HCT116 (cell line): ENCODE results near the gene ZSWIM3. TPM values are rescaled to one million over a fixed set of nuclear protein-coding genes. Genes with fewer than 3 reads are reported as not detected.

Source experiments
- ATAC-seq: fragments of 200-7000 bp; cut with Tn5 transposase; 2 replicates; pipeline ENCODE4 v1.9.1; 2020; ENCODE audit warnings: mild to moderate bottlenecking, moderate library complexity
- BruUV-seq: library from RNA; stranded (reverse); fragments of 400-500 nt; replicated peaks from 2 replicates; lab custom pipeline; 2021; lab: Mats Ljungman, UMichigan
- CTCF ChIA-PET: fragments of 300-600 bp; sonication (Branson Sonifier 250); formaldehyde crosslinking; loops from one replicate; lab custom pipeline; 2021; ENCODE audit warnings: antibody characterized with exemption; lab: Charles Lee
- POLR2A ChIA-PET: fragments of 300-600, 350-600 bp; sonication (Branson Sonifier 250); formaldehyde crosslinking; loops from one replicate; lab custom pipeline; 2021; ENCODE audit warnings: antibody characterized with exemption; lab: Charles Lee
- RAD21 ChIA-PET, 2 experiments: fragments of 300-600 bp; sonication (Branson Sonifier 250); formaldehyde crosslinking; loops; one replicate each; lab custom pipeline; 2023; ENCODE audit warnings: low total read pairs in 2 of 2; ENCODE audit not compliant: uncharacterized antibody in 2 of 2, unreplicated experiment in 2 of 2, low non-redundant PET in 1 of 2; lab: Charles Lee
- DNase-seq: peaks from one replicate; pipeline ENCODE4 v3.0.0-alpha.2; 2010; ENCODE audit warnings: low read depth, low spot score
- H2AFZ ChIP-seq: fragments of 200-600 bp; shearing (Covaris generic), sonication (generic); 2 replicates; pipeline ENCODE4 v1.6.1; 2017; ENCODE audit warnings: low read depth, mixed run types, mixed read lengths, antibody characterized with exemption, low read length; ENCODE audit not compliant: poor library complexity, severe bottlenecking
- H3K27ac ChIP-seq: 2 replicates; pipeline ENCODE4 v1.5.1; 2012; ENCODE audit warnings: low read depth, low read length
- H3K27me3 ChIP-seq: fragments of 200-600 bp; sonication (generic); 2 replicates; pipeline ENCODE4 v1.6.1; 2016; ENCODE audit warnings: mixed run types, low read length, mixed read lengths; ENCODE audit not compliant: insufficient read depth
- H3K36me3 ChIP-seq, 2 experiments: fragments of 200-500 bp in 1 of 2; fragments of 200-600 bp in 1 of 2; sonication (Bioruptor generic) in 1 of 2; sonication (generic) in 1 of 2; 2 replicates each; pipeline versions ENCODE4 v1.5.1 to v1.6.1; 2014 to 2016; ENCODE audit warnings: low read length in 2 of 2, inconsistent platforms in 1 of 2, mixed read lengths in 1 of 2, mixed run types in 1 of 2; ENCODE audit not compliant: insufficient read depth in 2 of 2, control insufficient read depth in 1 of 2
- H3K4me1 ChIP-seq, 2 experiments: fragments of 200-600 bp in 1 of 2; sonication (generic) in 1 of 2; 2 replicates each; pipeline versions ENCODE4 v1.5.1 to v1.6.1; 2012 to 2017; ENCODE audit warnings: low read length in 2 of 2, inconsistent platforms in 1 of 2, mild to moderate bottlenecking in 1 of 2, mixed read lengths in 1 of 2, mixed run types in 1 of 2, moderate library complexity in 1 of 2; ENCODE audit not compliant: insufficient read depth in 2 of 2, control insufficient read depth in 1 of 2
- H3K4me2 ChIP-seq: fragments of 200-600 bp; sonication (generic); 2 replicates; pipeline ENCODE4 v1.6.1; 2017; ENCODE audit warnings: mixed run types, low read length, mixed read lengths
- H3K4me3 ChIP-seq, 2 experiments: fragments of 200-600 bp in 1 of 2; sonication (generic) in 1 of 2; replicated peaks in 1 of 2; 2 replicates each; pipeline ENCODE4 v1.5.1; 2011 to 2016; ENCODE audit warnings: low read length in 2 of 2, control low read depth in 1 of 2, low read depth in 1 of 2, mild to moderate bottlenecking in 1 of 2, mixed read lengths in 1 of 2, mixed run types in 1 of 2
- H3K79me2 ChIP-seq: fragments of 200-600 bp; sonication (generic); 2 replicates; pipeline ENCODE4 v1.6.1; 2017; ENCODE audit warnings: mild to moderate bottlenecking, mixed run types, low read length, moderate library complexity, mixed read lengths; ENCODE audit not compliant: insufficient read depth
- H3K9ac ChIP-seq: fragments of 200-600 bp; sonication (generic); 2 replicates; pipeline ENCODE4 v1.6.1; 2016; ENCODE audit warnings: low read length, mixed read lengths
- H3K9me2 ChIP-seq: fragments of 200-600 bp; sonication (generic), shearing (Covaris generic); 2 replicates; pipeline ENCODE4 v1.6.1; 2017; ENCODE audit warnings: mixed run types, mild to moderate bottlenecking, moderate library complexity; ENCODE audit not compliant: insufficient read depth
- H3K9me3 ChIP-seq, 2 experiments: fragments of 200-500 bp in 1 of 2; fragments of 200-600 bp in 1 of 2; sonication (Bioruptor generic) in 1 of 2; sonication (generic) in 1 of 2; 2 replicates each; pipeline ENCODE4 v1.6.1; 2014 to 2017; ENCODE audit warnings: low read length in 2 of 2, mixed read lengths in 2 of 2, inconsistent platforms in 1 of 2, low read depth in 1 of 2, mild to moderate bottlenecking in 1 of 2, mixed run types in 1 of 2, moderate library complexity in 1 of 2; ENCODE audit not compliant: control insufficient read depth in 1 of 2, insufficient read depth in 1 of 2
- H4K20me1 ChIP-seq: fragments of 200-600 bp; sonication (generic), shearing (Covaris generic); 2 replicates; pipeline ENCODE4 v1.6.1; 2017; ENCODE audit warnings: mixed run types, mild to moderate bottlenecking, moderate library complexity; ENCODE audit not compliant: insufficient read depth
- EGR1 ChIP-seq: IDR thresholded peaks from 2 replicates; pipeline ENCODE4 v1.6.1; 2012; ENCODE audit warnings: low read depth
- FOSL1 ChIP-seq: IDR thresholded peaks from 2 replicates; pipeline ENCODE4 v1.6.1; 2012; ENCODE audit warnings: low read depth
- POLR2AphosphoS5 ChIP-seq: IDR thresholded peaks from 2 replicates; pipeline ENCODE4 v1.6.1; 2011; ENCODE audit warnings: mild to moderate bottlenecking, low read depth, low read length, moderate library complexity
- RAD21 ChIP-seq: IDR thresholded peaks from 2 replicates; pipeline ENCODE4 v1.6.1; 2012; ENCODE audit warnings: low read depth, mild to moderate bottlenecking
- SIN3A ChIP-seq: IDR thresholded peaks from 2 replicates; pipeline ENCODE4 v1.6.1; 2012; ENCODE audit warnings: low read depth
- SRF ChIP-seq: IDR thresholded peaks from 2 replicates; pipeline ENCODE4 v1.6.1; 2012; ENCODE audit warnings: low read depth
- TCF7L2 ChIP-seq: IDR thresholded peaks from 2 replicates; pipeline ENCODE4 v1.7.0; 2011; ENCODE audit warnings: borderline replicate concordance, inconsistent platforms; ENCODE audit not compliant: insufficient read depth, insufficient read length; ENCODE audit errors: extremely low read depth
- YY1 ChIP-seq: IDR thresholded peaks from 2 replicates; pipeline ENCODE4 v1.6.1; 2011; ENCODE audit warnings: low read length, low read depth, moderate library complexity, mild to moderate bottlenecking; ENCODE audit not compliant: insufficient replicate concordance; ENCODE audit errors: extremely low read depth
- ZFX ChIP-seq: fragments of 450-650 bp; IDR thresholded peaks from 2 replicates; pipeline ENCODE4 v1.6.1; 2017
- ZNF274 ChIP-seq: fragments of 200-500 bp; sonication (Bioruptor generic); IDR thresholded peaks from 2 replicates; pipeline ENCODE4 v1.6.1; 2014; ENCODE audit warnings: mild to moderate bottlenecking, low read depth, low read length, inconsistent platforms
- intact Hi-C: fragments of 100-400 bp; cut with micrococcal nuclease; formaldehyde crosslinking; loops from 2 replicates; pipeline ENCODE4 v1.10.0; 2022
- total RNA-seq: library from RNA; stranded (reverse); gene quantifications from one replicate; pipeline ENCODE4 v1.2.1, GENCODE V29; 2021; ENCODE audit not compliant: unreplicated experiment
- TF ChIP-seq, protein P1 (sequence below), 3 experiments: fragments of 200-600 bp in 1 of 3; sonication (generic) in 1 of 3; IDR thresholded peaks in 2 of 3; conservative IDR thresholded peaks in 1 of 3; 2 replicates each; pipeline ENCODE4 v1.5.1; 2012 to 2017; ENCODE audit warnings: low read depth in 2 of 3, low read length in 2 of 3, antibody characterized with exemption in 1 of 3, borderline replicate concordance in 1 of 3, control low read depth in 1 of 3, mild to moderate bottlenecking in 1 of 3, mixed read lengths in 1 of 3, mixed run types in 1 of 3, moderate library complexity in 1 of 3; ENCODE audit not compliant: insufficient read depth in 1 of 3
- TF ChIP-seq, protein P2 (sequence below): IDR thresholded peaks from 2 replicates; pipeline ENCODE4 v1.6.1; 2012
- TF ChIP-seq, protein P3 (sequence below): IDR thresholded peaks from 2 replicates; pipeline ENCODE4 v1.6.1; 2012
- TF ChIP-seq, protein P4 (sequence below): IDR thresholded peaks from 2 replicates; pipeline ENCODE4 v1.6.1; 2012; ENCODE audit warnings: low read depth

Gene ZSWIM3
- total RNA-seq, 1 experiment from 2014 or later, result 1.8 TPM

DNA sequence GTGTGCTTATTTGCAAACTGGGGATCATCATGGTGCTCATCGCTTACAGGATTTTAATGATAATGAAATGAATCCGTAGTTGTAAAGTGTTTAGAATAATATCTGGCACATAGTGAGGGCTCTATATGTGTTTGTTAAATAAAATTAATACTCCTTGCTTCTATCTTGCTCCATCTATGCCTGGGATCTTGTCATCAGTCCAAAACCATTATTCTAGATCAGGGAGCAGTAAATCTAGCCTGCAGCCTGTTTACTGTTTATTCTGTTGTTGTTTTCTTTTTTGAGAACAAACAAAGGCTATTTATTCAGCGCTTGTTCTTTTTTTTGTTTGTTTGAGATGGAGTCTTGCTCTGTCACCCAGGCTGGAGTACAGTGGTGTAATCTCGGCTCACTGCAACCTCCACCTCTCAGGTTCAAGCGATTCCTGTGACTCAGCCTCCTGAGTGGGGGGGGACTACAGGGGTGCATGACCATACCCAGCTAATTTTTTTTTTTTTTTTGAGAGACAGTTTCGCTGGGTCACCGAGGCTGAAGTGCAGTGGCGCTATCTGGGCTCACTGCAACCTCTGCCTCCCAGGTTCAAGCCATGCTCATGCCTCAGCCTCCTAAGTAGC lies 8.3 kb upstream of the ZSWIM3 start:
- RAD21 ChIA-PET, result no interaction called here
- ATAC-seq, result no peak
- BruUV-seq, result no TSS peak

DNA sequence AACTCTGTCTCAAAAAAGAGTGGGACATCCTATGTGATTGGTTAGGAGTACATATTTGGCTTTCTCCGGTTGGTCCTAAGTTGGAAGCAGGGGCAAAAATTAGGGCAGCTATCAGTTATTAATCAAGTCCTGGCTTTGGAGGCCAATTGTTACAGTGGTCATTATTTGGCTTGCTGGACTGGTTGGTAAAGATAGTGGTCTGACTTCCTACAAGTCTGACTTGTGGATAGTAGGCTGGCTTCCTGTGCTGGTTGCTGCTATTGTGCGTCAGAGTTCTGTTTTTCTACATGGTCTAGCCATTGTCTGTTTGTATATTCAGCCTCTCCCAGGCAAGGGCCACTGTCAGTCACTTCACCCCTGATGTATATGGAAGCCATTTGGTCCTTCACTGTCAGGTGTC lies 7.2 kb upstream of the ZSWIM3 start:
- ChIA-PET RAD21 (no interaction called here), POLR2A (no interaction called here), CTCF (no interaction called here)
- no TSS peak for BruUV-seq
- Histone ChIP-seq H3K9me3 (no peaks in the 10 kb centered on the region), H3K4me3 (no peak overlapping the region), H3K9ac (no peak overlapping the region), H3K36me3 (peaks cover 0 to 2% of the 10 kb centered on the region in 2 experiments; a peak in 2 of 4 replicates), H3K9me2 (no peaks in the 10 kb centered on the region), H3K27me3 (no peaks in the 10 kb centered on the region), H3K79me2 (no peaks in the 10 kb centered on the region), H4K20me1 (no peaks in the 10 kb centered on the region), H3K4me2 (no peak overlapping the region), H3K4me1 (no peaks in the 10 kb centered on the region), H2AFZ (no peak overlapping the region), H3K27ac (no peak overlapping the region)
- intact Hi-C loops, result no loop called here
- DNase-seq, result no peak
- no peak for ATAC-seq
- TF ChIP-seq, protein P1, sequence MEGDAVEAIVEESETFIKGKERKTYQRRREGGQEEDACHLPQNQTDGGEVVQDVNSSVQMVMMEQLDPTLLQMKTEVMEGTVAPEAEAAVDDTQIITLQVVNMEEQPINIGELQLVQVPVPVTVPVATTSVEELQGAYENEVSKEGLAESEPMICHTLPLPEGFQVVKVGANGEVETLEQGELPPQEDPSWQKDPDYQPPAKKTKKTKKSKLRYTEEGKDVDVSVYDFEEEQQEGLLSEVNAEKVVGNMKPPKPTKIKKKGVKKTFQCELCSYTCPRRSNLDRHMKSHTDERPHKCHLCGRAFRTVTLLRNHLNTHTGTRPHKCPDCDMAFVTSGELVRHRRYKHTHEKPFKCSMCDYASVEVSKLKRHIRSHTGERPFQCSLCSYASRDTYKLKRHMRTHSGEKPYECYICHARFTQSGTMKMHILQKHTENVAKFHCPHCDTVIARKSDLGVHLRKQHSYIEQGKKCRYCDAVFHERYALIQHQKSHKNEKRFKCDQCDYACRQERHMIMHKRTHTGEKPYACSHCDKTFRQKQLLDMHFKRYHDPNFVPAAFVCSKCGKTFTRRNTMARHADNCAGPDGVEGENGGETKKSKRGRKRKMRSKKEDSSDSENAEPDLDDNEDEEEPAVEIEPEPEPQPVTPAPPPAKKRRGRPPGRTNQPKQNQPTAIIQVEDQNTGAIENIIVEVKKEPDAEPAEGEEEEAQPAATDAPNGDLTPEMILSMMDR (IDR thresholded peaks at IDR 0.05 in 2 of 3, conservative IDR thresholded peaks at IDR 0.05 in 1 of 3; ENCODE audit: borderline replicate concordance in 1 of 3, insufficient read depth in 1 of 3, low read depth in 2 of 3, low read length in 2 of 3), result no peak
- TF ChIP-seq RAD21, result no peak
- TF ChIP-seq TCF7L2, result no peak
- TF ChIP-seq, protein P2, sequence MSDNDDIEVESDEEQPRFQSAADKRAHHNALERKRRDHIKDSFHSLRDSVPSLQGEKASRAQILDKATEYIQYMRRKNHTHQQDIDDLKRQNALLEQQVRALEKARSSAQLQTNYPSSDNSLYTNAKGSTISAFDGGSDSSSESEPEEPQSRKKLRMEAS, result no peak
- no peak for TF ChIP-seq SIN3A
- no peak for TF ChIP-seq YY1
- TF ChIP-seq, protein P3, sequence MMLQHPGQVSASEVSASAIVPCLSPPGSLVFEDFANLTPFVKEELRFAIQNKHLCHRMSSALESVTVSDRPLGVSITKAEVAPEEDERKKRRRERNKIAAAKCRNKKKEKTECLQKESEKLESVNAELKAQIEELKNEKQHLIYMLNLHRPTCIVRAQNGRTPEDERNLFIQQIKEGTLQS, result no peak
- TF ChIP-seq ZFX, result no peak
- TF ChIP-seq FOSL1, result no peak
- TF ChIP-seq, protein P4, sequence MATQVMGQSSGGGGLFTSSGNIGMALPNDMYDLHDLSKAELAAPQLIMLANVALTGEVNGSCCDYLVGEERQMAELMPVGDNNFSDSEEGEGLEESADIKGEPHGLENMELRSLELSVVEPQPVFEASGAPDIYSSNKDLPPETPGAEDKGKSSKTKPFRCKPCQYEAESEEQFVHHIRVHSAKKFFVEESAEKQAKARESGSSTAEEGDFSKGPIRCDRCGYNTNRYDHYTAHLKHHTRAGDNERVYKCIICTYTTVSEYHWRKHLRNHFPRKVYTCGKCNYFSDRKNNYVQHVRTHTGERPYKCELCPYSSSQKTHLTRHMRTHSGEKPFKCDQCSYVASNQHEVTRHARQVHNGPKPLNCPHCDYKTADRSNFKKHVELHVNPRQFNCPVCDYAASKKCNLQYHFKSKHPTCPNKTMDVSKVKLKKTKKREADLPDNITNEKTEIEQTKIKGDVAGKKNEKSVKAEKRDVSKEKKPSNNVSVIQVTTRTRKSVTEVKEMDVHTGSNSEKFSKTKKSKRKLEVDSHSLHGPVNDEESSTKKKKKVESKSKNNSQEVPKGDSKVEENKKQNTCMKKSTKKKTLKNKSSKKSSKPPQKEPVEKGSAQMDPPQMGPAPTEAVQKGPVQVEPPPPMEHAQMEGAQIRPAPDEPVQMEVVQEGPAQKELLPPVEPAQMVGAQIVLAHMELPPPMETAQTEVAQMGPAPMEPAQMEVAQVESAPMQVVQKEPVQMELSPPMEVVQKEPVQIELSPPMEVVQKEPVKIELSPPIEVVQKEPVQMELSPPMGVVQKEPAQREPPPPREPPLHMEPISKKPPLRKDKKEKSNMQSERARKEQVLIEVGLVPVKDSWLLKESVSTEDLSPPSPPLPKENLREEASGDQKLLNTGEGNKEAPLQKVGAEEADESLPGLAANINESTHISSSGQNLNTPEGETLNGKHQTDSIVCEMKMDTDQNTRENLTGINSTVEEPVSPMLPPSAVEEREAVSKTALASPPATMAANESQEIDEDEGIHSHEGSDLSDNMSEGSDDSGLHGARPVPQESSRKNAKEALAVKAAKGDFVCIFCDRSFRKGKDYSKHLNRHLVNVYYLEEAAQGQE, result no peak

More for the DNA sequence above, 8.3 kb upstream of the ZSWIM3 start:
- Histone ChIP-seq H3K4me3 (no peak overlapping the region), H3K27ac (no peak overlapping the region), H3K9ac (no peak overlapping the region), H2AFZ (no peak overlapping the region), H4K20me1 (no peaks in the 10 kb centered on the region), H3K9me3 (no peaks in the 10 kb centered on the region), H3K4me1 (no peaks in the 10 kb centered on the region), H3K4me2 (no peak overlapping the region), H3K79me2 (no peaks in the 10 kb centered on the region), H3K27me3 (no peaks in the 10 kb centered on the region), H3K9me2 (no peaks in the 10 kb centered on the region), H3K36me3 (peaks cover 0 to 2% of the 10 kb centered on the region in 2 experiments; a peak in 2 of 4 replicates)
- intact Hi-C loops, result no loop called here
- ChIA-PET CTCF (no interaction called here), POLR2A (no interaction called here)
- TF ChIP-seq FOSL1 (no peak), EGR1 (no peak), POLR2AphosphoS5 (no peak), ZNF274 (no peak), SRF (no peak), YY1 (no peak)
- TF ChIP-seq, protein P2, result no peak
- no peak for DNase-seq
